Endothelial cell of umbilical vein (primary cell): ENCODE results near the gene ACTR3. TPM values are rescaled to one million over a fixed set of nuclear protein-coding genes. Genes with fewer than 3 reads are reported as not detected.

ENCODE experiments used
- BruUV-seq: library from RNA; stranded (reverse); fragments of 400-500 nt; replicated peaks from 2 replicates; lab custom pipeline; 2021; lab: Mats Ljungman, UMichigan
- CTCF ChIA-PET: fragments of 300-600, 350-600 bp; sonication (Branson Sonifier 250); formaldehyde crosslinking; loops from one replicate; lab custom pipeline; 2021; ENCODE audit warnings: antibody characterized with exemption, inconsistent platforms; lab: Charles Lee
- POLR2A ChIA-PET: fragments of 300-600, 350-600 bp; sonication (Branson Sonifier 250); formaldehyde crosslinking; loops from one replicate; lab custom pipeline; 2021; ENCODE audit warnings: antibody characterized with exemption, inconsistent platforms; lab: Charles Lee
- DNase-seq: peaks from one replicate; pipeline ENCODE4 v3.0.0-alpha.2; 2011; ENCODE audit warnings: low read depth, low spot score
- FAIRE-seq: peaks from 2 replicates; lab custom pipeline; 2011; peaks lifted over from hg19 to GRCh38; lab: Jason Lieb, UNC
- H2AFZ ChIP-seq: 2 replicates; pipeline ENCODE4 v1.6.0; 2012; ENCODE audit warnings: low read depth, low read length, control low read depth, inconsistent platforms
- H3K27ac ChIP-seq: 2 replicates; pipeline ENCODE4 v1.5.1; 2011; ENCODE audit warnings: low read depth, mild to moderate bottlenecking, control low read depth, low read length, moderate library complexity; ENCODE audit not compliant: insufficient read depth
- H3K27me3 ChIP-seq, 2 experiments: 2 replicates each; pipeline versions ENCODE4 v1.6.0 to v1.6.1; 2011; ENCODE audit warnings: low read length in 2 of 2, mixed read lengths in 1 of 2; ENCODE audit not compliant: control insufficient read depth in 2 of 2, insufficient read depth in 2 of 2
- H3K36me3 ChIP-seq, 2 experiments: 2 replicates in 1 of 2; 3 replicates in 1 of 2; pipeline ENCODE4 v1.5.1; 2011; ENCODE audit warnings: low read length in 2 of 2, mild to moderate bottlenecking in 1 of 2, moderate library complexity in 1 of 2; ENCODE audit not compliant: control insufficient read depth in 2 of 2, insufficient read depth in 2 of 2; ENCODE audit errors: extremely low read depth in 1 of 2
- H3K4me1 ChIP-seq: 3 replicates; pipeline ENCODE4 v1.5.1; 2011; ENCODE audit warnings: mild to moderate bottlenecking, low read length; ENCODE audit not compliant: control insufficient read depth, insufficient read depth; ENCODE audit errors: extremely low read depth
- H3K4me2 ChIP-seq: 2 replicates; pipeline ENCODE4 v1.6.1; 2011; ENCODE audit warnings: low read length, control low read depth, mixed read lengths; ENCODE audit not compliant: insufficient read depth
- H3K4me3 ChIP-seq, 3 experiments: fragments of 200-600 bp in 1 of 3; sonication (generic), shearing (Covaris generic) in 1 of 3; replicated peaks in 1 of 3; 2 replicates each; pipeline ENCODE4 v1.5.1; 2011 to 2016; ENCODE audit warnings: control low read depth in 3 of 3, low read length in 3 of 3, mild to moderate bottlenecking in 2 of 3, inconsistent platforms in 1 of 3, low read depth in 1 of 3, moderate library complexity in 1 of 3; ENCODE audit not compliant: insufficient read depth in 1 of 3
- H3K79me2 ChIP-seq: 2 replicates; pipeline ENCODE4 v1.6.0; 2012; ENCODE audit warnings: low read length, inconsistent platforms; ENCODE audit not compliant: control insufficient read depth, insufficient read depth
- H3K9ac ChIP-seq: replicated peaks from 2 replicates; pipeline ENCODE3; 2011; ENCODE audit warnings: low read length, control low read depth; ENCODE audit not compliant: insufficient read depth; ENCODE audit errors: extremely low read depth
- H3K9me1 ChIP-seq: replicated peaks from 3 replicates; pipeline ENCODE4 v1.6.0; 2011; ENCODE audit warnings: mild to moderate bottlenecking, low read length; ENCODE audit not compliant: control insufficient read depth, insufficient read depth; ENCODE audit errors: extremely low read depth
- H3K9me3 ChIP-seq: replicated peaks from 2 replicates; pipeline ENCODE4 v1.5.1; 2012; ENCODE audit warnings: low read length, inconsistent platforms; ENCODE audit not compliant: control insufficient read depth, insufficient read depth
- H4K20me1 ChIP-seq: replicated peaks from 2 replicates; pipeline ENCODE3; 2011; ENCODE audit warnings: mild to moderate bottlenecking, low read length; ENCODE audit not compliant: control insufficient read depth, insufficient read depth; ENCODE audit errors: extremely low read depth
- CTCF ChIP-seq, 2 donors: IDR thresholded peaks; 1 replicate in 1 of 2; 2 replicates in 1 of 2; pipeline ENCODE4 v1.5.1; 2011; ENCODE audit warnings: low read length in 2 of 2, mild to moderate bottlenecking in 2 of 2, moderate library complexity in 2 of 2, control low read depth in 1 of 2, inconsistent platforms in 1 of 2, low read depth in 1 of 2; ENCODE audit not compliant: insufficient read depth in 1 of 2; ENCODE audit errors: extremely low read depth in 1 of 2
- EZH2 ChIP-seq: IDR thresholded peaks from 2 replicates; pipeline ENCODE4 v1.6.1; 2012; ENCODE audit warnings: borderline replicate concordance, low read depth, mild to moderate bottlenecking, moderate library complexity, low read length, inconsistent platforms; ENCODE audit not compliant: severe bottlenecking
- FOS ChIP-seq: IDR thresholded peaks from 2 replicates; pipeline ENCODE4 v1.6.1; 2011; ENCODE audit warnings: mild to moderate bottlenecking, low read length, moderate library complexity, borderline replicate concordance; ENCODE audit not compliant: insufficient read depth
- GATA2 ChIP-seq: IDR thresholded peaks from 2 replicates; pipeline ENCODE4 v1.7.0; 2011; ENCODE audit warnings: low read depth, mild to moderate bottlenecking, moderate library complexity, mixed read lengths, low read length; ENCODE audit not compliant: insufficient read length, insufficient read depth
- JUN ChIP-seq: IDR thresholded peaks from 2 replicates; pipeline ENCODE4 v1.6.1; 2011; ENCODE audit warnings: borderline replicate concordance, low read depth; ENCODE audit not compliant: insufficient read length, insufficient read depth
- MYC ChIP-seq: IDR thresholded peaks from one replicate; pipeline ENCODE4 v1.6.1; 2011; ENCODE audit warnings: mild to moderate bottlenecking, low read depth, low read length
- POLR2A ChIP-seq: IDR thresholded peaks from 2 replicates; pipeline ENCODE4 v1.6.1; 2012; ENCODE audit warnings: low read depth, mild to moderate bottlenecking, control low read depth, low read length
- POLR2AphosphoS5 ChIP-seq: IDR thresholded peaks from 2 replicates; pipeline ENCODE4 v1.6.1; 2012; ENCODE audit warnings: low read depth, mild to moderate bottlenecking, control low read depth, low read length, moderate library complexity; ENCODE audit not compliant: insufficient read depth
- dilution Hi-C: fragments of 300-500 bp; cut with MboI; formaldehyde crosslinking; loops from one replicate; pipeline ENCODE4 v1.15.0; 2019; ENCODE audit warnings: low sequenced_read_pairs; ENCODE audit not compliant: extremely low pct_ligation_motif_present
- intact Hi-C: fragments of 100-400 bp; cut with micrococcal nuclease; formaldehyde crosslinking; loops from one replicate; pipeline ENCODE4 v1.10.0; 2022
- polyA plus RNA-seq, 4 experiments: library from polyadenylated mRNA; depleted of rRNA in 3 of 4; stranded (reverse) in 3 of 4; unstranded in 1 of 4; fragments of >200 nt; gene quantifications; 2 replicates each; pipeline versions ENCODE4 v1.2.1 to v1.2.3, GENCODE V29; 2011 to 2012; ENCODE audit warnings: missing spikeins in 1 of 4
- total RNA-seq: library from RNA; stranded (reverse); gene quantifications from 2 replicates; pipeline ENCODE4 v1.2.3, GENCODE V29; 2021
- TF ChIP-seq, protein P1 (sequence below): IDR thresholded peaks from 2 replicates; pipeline ENCODE4 v1.6.1; 2011; ENCODE audit not compliant: insufficient read depth, insufficient read length

The ACTR3 gene
- total and polyA plus RNA-seq, 2 donors (not counting 3 experiments of a cell fraction or from before 2014, with no cell fraction given): 120 to 401 TPM

- DNase-seq (no peak), FAIRE-seq (no peak)
- Histone ChIP-seq H3K27me3 (no peaks in the 10 kb centered on the region), H3K4me2 (no peak overlapping the region), H3K9me3 (no peaks in the 10 kb centered on the region), H3K27ac (no peak overlapping the region), H3K9me1 (peaks cover 2% of the 10 kb centered on the region), H3K79me2 (peaks cover 100% of the 10 kb centered on the region), H3K9ac (no peak overlapping the region), H2AFZ (no peak overlapping the region), H4K20me1 (peaks cover 37% of the 10 kb centered on the region), H3K4me3 (no peak overlapping the region), H3K4me1 (peaks cover 8% of the 10 kb centered on the region), H3K36me3 (no peaks in the 10 kb centered on the region)
- CTCF ChIA-PET: no interaction called here
- intact Hi-C loops (no loop called here), dilution Hi-C loops (no loop called here)
- no TSS peak for BruUV-seq
- POLR2A ChIA-PET: no interaction called here
- TF ChIP-seq CTCF (IDR thresholded peaks at IDR 0.05; ENCODE audit: extremely low read depth in 1 of 2, insufficient read depth in 1 of 2, low read depth in 1 of 2, low read length in 2 of 2) (no peak), JUN (no peak), FOS (no peak), MYC (no peak), GATA2 (no peak), EZH2 (no peak), POLR2AphosphoS5 (no peak), POLR2A (no peak)
- TF ChIP-seq, protein P1, sequence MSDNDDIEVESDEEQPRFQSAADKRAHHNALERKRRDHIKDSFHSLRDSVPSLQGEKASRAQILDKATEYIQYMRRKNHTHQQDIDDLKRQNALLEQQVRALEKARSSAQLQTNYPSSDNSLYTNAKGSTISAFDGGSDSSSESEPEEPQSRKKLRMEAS: no peak
These were observed 16.0 kb downstream of the ACTR3 start for GRCh38 chr2:113905886-113906285.
